ENCODE results near the gene SCAND1.

SCAND1 gene

GRCh38 chr20:35907017-35907701 lies 47.1 kb downstream of the SCAND1 start:
- no peak for TF ChIP-seq EZH2phosphoT487 (IDR thresholded peaks at IDR 0.05; ENCODE audit: borderline replicate concordance, low read length)
- TF ChIP-seq, protein P1, sequence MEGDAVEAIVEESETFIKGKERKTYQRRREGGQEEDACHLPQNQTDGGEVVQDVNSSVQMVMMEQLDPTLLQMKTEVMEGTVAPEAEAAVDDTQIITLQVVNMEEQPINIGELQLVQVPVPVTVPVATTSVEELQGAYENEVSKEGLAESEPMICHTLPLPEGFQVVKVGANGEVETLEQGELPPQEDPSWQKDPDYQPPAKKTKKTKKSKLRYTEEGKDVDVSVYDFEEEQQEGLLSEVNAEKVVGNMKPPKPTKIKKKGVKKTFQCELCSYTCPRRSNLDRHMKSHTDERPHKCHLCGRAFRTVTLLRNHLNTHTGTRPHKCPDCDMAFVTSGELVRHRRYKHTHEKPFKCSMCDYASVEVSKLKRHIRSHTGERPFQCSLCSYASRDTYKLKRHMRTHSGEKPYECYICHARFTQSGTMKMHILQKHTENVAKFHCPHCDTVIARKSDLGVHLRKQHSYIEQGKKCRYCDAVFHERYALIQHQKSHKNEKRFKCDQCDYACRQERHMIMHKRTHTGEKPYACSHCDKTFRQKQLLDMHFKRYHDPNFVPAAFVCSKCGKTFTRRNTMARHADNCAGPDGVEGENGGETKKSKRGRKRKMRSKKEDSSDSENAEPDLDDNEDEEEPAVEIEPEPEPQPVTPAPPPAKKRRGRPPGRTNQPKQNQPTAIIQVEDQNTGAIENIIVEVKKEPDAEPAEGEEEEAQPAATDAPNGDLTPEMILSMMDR (IDR thresholded peaks at IDR 0.05; ENCODE audit: low read depth, low read length, poor library complexity, severe bottlenecking), result no peak
- no peaks in the 10 kb centered on the region for H3K27me3 ChIP-seq (ENCODE audit: control insufficient read depth, low read length)
- no peaks in the 10 kb centered on the region for H3F3A ChIP-seq (ENCODE audit: control insufficient read depth, insufficient read depth)
- H3K9me2 ChIP-seq (replicated peaks; ENCODE audit: control insufficient read depth, low read length), result no peaks in the 10 kb centered on the region
- H3K4me1 ChIP-seq (ENCODE audit: control insufficient read depth, low read length), result no peaks in the 10 kb centered on the region
- H3K27ac ChIP-seq (ENCODE audit: low read depth, low read length), result no peak overlapping the region
- peaks cover 2% of the 10 kb centered on the region; the same call in 1 of the 2 replicates for H3K36me3 ChIP-seq (ENCODE audit: control insufficient read depth, low read length)
- no peaks in the 10 kb centered on the region for H3K79me2 ChIP-seq (ENCODE audit: control insufficient read depth, low read length)
- no peaks in the 10 kb centered on the region for H4K20me1 ChIP-seq (ENCODE audit: control insufficient read depth, insufficient read depth, low read depth, low read length)
- no peak overlapping the region for H3K4me3 ChIP-seq (ENCODE audit: low read length)
- H3K4me2 ChIP-seq (ENCODE audit: low read length), result no peak overlapping the region
- no peaks in the 10 kb centered on the region for H3K9me3 ChIP-seq (ENCODE audit: control insufficient read depth, insufficient read depth, low read length)

GRCh38 chr20:35904982-35905663 lies 49.2 kb downstream of the SCAND1 start:
- no peak overlapping the region for H3K4me2 ChIP-seq (ENCODE audit: low read length)
- no peaks in the 10 kb centered on the region for H3K27me3 ChIP-seq (ENCODE audit: control insufficient read depth, low read length)
- H3K36me3 ChIP-seq (ENCODE audit: control insufficient read depth, low read length), result peaks cover 2% of the 10 kb centered on the region; the same call in 1 of the 2 replicates
- no peaks in the 10 kb centered on the region for H3K4me1 ChIP-seq (ENCODE audit: control insufficient read depth, low read length)
- no peaks in the 10 kb centered on the region for H4K20me1 ChIP-seq (ENCODE audit: control insufficient read depth, insufficient read depth, low read depth, low read length)
- TF ChIP-seq, protein P1 (IDR thresholded peaks at IDR 0.05; ENCODE audit: low read depth, low read length, poor library complexity, severe bottlenecking), result no peak
- TF ChIP-seq EZH2phosphoT487 (IDR thresholded peaks at IDR 0.05; ENCODE audit: borderline replicate concordance, low read length), result no peak
- no peaks in the 10 kb centered on the region for H3F3A ChIP-seq (ENCODE audit: control insufficient read depth, insufficient read depth)
- H3K9me3 ChIP-seq (ENCODE audit: control insufficient read depth, insufficient read depth, low read length), result no peaks in the 10 kb centered on the region
- no peaks in the 10 kb centered on the region for H3K9me2 ChIP-seq (replicated peaks; ENCODE audit: control insufficient read depth, low read length)
- H3K79me2 ChIP-seq (ENCODE audit: control insufficient read depth, low read length), result no peaks in the 10 kb centered on the region
- H3K4me3 ChIP-seq (ENCODE audit: low read length), result no peak overlapping the region
- H3K27ac ChIP-seq (ENCODE audit: low read depth, low read length), result no peak overlapping the region

DNA sequence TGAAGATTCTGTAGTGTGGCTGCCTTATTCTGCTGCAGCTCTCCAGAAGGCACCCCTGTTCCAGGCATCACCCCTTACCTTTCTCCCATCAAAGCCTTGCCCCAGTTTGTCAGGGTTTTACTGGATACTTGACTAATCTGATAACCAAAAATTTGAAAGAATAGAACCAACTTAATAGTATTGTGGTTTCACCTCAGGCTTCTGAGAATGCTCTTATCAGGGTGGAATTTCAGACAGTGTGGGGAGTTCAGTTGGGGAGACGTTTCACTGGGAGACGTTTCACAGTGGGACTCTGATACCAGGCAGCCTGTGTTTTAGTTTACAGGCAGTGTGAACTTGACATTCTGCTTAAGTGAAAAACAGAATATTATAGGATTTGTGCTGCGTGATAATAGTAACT lies 50.5 kb downstream of the SCAND1 start:
- Histone ChIP-seq H3K27me3 (ENCODE audit: control insufficient read depth, low read length) (no peaks in the 10 kb centered on the region), H3K36me3 (ENCODE audit: control insufficient read depth, low read length) (peaks cover 10% of the 10 kb centered on the region)

More for the DNA sequence above, 50.5 kb downstream of the SCAND1 start:
- Histone ChIP-seq H3K4me1 (ENCODE audit: control insufficient read depth, low read length) (no peaks in the 10 kb centered on the region), H3K27ac (ENCODE audit: low read depth, low read length) (no peak overlapping the region), H3K79me2 (ENCODE audit: control insufficient read depth, low read length) (no peaks in the 10 kb centered on the region), H3K4me3 (ENCODE audit: low read length) (no peak overlapping the region), H3K9me2 (replicated peaks; ENCODE audit: control insufficient read depth, low read length) (no peaks in the 10 kb centered on the region), H4K20me1 (ENCODE audit: control insufficient read depth, insufficient read depth, low read depth, low read length) (no peaks in the 10 kb centered on the region), H3K4me2 (ENCODE audit: low read length) (no peak overlapping the region), H3K9me3 (ENCODE audit: control insufficient read depth, insufficient read depth, low read length) (no peaks in the 10 kb centered on the region), H3F3A (ENCODE audit: control insufficient read depth, insufficient read depth) (no peaks in the 10 kb centered on the region)
- TF ChIP-seq EZH2phosphoT487 (IDR thresholded peaks at IDR 0.05; ENCODE audit: borderline replicate concordance, low read length), result no peak
